Right kidney (tissue), 1 donor: ENCODE data around the gene EIF3J.
"Not testable (repeated sequence)": the region's sequence is repeated elsewhere in the genome, so short reads cannot be mapped to it uniquely, and the experiment has no call there.

ENCODE experiments used
- DNase-seq: peaks from one replicate; pipeline ENCODE4 v3.0.0-alpha.2; 2016

EIF3J gene

DNA sequence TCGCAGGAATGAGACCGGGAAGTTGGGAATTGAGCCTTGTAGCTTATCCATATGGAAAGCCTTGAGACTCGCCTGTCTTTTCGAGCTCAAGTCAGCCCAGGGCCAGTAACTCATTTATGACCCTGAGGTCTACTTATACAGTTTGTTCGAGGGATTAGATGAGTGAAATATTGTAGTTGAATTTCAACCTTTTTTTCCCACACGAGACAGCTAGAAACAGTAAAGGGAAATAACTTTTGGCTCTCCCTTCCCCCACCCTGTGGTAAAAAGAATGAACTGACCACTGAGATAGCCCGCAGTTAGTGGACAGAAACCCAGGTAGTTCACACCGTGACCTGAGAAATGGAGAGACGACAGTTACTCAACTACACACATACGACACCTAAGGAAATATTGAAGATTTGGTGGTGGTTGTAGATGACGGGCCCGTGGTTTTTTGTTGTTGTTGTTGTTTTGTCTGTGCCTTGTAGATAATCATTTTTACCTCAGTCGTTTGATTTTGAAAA lies 841 bp downstream of the EIF3J start:
- no peak for DNase-seq

DNA sequence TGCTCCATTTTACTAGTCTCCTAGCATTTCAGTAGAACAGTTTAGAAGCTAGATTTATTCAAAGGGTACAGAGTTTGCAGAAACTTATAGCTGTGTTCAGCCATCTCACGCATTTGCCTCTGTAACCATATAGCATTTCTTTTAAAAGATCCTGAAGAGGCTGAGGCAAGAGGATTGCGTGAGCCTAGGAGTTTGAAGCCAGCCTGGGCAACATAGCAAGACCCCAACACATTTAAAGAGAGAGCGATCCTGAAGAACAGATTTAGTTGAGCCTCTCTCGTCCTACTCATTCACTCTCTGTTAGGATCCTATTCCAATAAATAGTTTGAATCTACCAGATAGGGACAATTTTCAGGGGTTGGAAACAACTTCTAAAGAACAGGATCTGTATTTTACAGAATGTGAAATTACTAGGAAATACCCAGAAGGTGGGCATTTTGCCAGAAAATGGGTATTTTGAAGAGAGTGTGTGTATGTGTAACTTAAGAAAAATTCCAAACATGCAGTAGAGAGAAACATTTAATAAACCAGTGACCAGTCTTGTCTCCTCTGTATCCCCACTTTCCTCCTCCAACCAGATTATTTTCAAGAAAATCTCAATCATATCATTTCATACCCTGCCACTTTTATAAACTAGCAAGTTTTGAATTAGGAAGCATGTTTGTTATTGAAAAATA lies 4.5 kb downstream of the EIF3J start:
- DNase-seq: no peak

- DNase-seq: no peak
These were observed 5.6 kb downstream of the EIF3J start for GRCh38 chr15:44542596-44542995.

DNA sequence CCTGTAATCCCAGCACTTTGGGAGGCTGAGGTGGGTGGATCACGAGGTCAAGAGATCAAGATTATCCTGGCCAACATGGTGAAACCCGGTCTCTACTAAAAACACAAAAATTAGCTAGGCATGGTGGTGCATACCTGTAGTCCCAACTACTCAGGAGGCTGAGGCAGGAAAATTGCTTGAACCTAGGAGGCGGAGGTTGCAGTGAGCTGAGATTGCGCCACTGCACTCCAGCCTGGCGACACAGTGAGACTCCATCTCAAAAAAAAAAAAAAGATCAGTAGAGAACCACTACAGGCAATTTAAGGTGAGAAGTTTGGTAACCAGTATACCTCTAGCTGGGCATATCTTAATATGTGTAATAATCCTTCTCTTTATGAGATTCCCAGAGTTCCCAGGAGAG lies 7.8 kb downstream of the EIF3J start:
- not testable (repeated sequence) for DNase-seq

DNA sequence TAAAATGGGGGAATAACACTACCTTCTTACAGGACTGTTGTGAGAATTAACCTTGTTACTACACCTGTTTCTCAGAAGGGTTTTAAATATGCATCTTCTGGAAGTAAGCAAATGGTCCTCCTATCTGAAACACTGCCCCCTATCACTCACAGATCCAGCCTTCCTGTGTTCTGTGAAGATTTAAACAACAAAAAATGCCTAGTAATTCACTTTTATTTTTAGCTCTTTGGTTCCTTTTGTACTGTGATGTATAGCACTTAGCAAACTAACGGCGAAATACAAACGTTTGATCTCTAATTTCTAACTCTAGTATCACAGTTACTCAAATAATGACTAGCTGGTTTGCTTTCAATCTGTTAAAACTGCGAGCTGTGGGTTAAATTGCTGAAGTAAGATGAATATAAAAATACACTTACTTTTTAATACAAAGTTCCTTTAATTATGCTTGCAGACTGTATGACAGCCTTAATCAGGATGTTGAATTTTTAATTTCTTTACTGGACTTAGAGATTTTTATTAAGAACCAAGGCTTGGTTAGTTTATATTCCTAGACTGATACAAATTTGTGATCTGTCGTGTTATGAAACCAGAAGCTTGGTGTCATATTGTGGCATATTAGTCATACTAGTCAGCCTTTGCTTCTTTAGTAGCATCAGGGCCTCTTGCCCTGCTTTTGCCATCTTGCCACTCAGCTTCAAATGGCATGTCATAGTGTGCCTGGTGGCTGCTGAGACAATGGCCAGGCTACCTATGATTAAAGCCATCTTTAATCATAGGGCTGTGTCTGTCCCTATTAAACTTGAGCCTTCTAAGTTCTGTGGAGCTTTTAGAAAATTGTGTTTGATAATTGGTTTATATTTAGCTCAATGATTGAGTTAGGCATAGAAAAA lies 9.2 kb downstream of the EIF3J start:
- DNase-seq: no peak

DNA sequence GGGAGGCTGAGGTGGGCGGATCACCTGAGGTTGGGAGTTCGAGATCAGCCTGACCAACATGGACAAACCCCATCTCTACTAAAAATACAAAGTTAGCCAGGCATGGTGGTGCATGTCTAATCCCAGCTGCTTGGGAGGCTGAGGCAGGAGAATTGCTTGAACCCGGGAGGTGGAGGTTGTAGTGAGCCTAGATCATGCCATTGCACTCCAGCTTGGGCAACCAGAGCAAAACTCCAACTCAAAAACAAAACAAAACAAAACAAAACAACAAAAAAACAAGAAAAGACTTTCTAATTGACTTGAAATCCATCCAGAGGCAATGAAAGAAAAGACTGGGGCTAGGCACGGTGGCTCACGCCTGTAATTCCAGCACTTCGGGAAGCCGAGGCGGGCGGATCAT lies 12.2 kb downstream of the EIF3J start:
- DNase-seq: not testable (repeated sequence)

DNA sequence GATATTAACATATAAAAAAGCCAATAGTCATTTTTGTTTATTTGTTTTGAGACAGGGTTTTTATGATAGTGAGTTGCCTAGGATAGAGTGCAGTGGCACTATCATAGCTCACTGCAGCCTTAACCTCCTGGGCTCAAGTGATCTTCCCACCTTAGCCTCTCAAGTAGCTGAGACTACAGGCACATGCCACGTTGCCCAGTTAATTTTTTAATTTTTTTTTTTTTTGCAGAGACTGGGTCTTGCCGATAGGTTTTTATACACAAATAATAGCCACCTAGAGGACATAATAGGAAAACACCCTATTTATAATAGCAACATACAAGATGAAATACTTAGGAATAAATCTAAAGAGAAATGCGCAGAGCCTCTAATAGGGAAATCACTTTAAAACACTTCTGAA lies 13.3 kb downstream of the EIF3J start:
- no peak for DNase-seq

DNA sequence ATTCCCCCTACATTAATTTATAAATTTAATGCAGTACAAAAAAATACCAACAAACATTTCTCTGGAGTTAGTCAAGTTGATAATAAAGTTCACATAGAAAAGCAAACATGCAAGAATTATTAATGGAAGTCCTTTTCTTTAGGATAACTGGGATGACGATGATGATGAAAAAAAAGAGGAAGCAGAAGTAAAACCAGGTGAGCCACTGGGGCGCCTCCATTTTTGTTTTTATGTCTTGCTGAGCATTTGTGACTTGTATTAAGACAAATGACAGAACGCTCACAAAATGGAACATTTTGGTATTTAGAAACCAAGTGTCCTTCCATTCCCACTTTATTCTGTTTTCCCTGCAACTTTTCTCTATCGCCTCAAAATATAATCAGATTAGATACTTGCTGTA lies 13.8 kb downstream of the EIF3J start:
- DNase-seq: no peak

- no peak for DNase-seq
These were observed 18.2 kb downstream of the EIF3J start for GRCh38 chr15:44554934-44555723.

- not testable (repeated sequence) for DNase-seq
These were observed 24.0 kb downstream of the EIF3J start for GRCh38 chr15:44560926-44561325.

- DNase-seq: no peak
These were observed 28.6 kb downstream of the EIF3J start for GRCh38 chr15:44565387-44566154.

GRCh38 chr15:44566155-44566540 lies 29.2 kb downstream of the EIF3J start:
- DNase-seq: no peak

DNA sequence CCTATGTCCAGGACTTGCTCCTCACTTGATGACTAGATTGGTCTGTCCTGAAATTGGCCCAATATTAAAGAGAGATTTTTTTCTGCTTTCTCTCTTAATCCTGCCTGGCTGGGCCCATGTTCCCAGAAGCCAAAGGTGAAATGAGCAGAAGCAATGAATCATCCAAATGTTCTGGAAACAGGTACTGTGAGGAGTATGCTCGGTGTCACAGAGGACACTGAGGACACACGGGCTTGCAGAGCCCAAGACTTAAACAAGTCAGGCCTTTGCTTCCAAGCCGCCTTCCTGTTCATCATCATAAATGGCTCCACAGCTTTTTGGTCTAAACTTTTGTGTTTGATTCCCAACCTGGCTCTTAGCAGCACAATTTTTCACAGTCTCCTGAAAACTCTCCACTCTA lies 31.4 kb downstream of the EIF3J start:
- DNase-seq: no peak

GRCh38 chr15:44569316-44569715 lies 32.4 kb downstream of the EIF3J start:
- no peak for DNase-seq

- DNase-seq: no peak
These were observed 33.4 kb downstream of the EIF3J start for GRCh38 chr15:44570361-44570760.

DNA sequence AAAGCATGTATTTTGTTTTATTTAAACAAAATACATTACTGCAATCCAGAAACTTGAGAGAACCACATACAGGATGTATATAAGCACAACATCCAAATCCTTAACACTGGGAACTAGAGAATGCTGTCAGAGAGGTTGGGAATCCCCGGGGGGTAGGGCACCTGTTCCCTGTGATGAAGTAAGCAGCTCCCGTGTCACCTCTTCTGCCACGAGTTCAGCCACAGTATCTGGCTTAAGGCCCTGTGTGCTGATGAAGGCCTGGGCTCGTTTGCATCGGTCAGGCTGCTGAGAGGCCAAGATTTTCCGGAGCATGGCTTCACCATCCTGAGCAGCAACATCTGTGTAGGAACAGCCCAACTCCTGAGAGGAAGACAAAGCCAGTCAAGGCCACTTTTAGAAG lies 36.4 kb downstream of the EIF3J start:
- DNase-seq: no peak

GRCh38 chr15:44574734-44575133 lies 37.8 kb downstream of the EIF3J start:
- no peak for DNase-seq

- no peak for DNase-seq
These were observed 43.2 kb downstream of the EIF3J start for GRCh38 chr15:44580105-44580504.

- DNase-seq: no peak
These were observed 47.3 kb downstream of the EIF3J start for GRCh38 chr15:44584162-44584749.

DNA sequence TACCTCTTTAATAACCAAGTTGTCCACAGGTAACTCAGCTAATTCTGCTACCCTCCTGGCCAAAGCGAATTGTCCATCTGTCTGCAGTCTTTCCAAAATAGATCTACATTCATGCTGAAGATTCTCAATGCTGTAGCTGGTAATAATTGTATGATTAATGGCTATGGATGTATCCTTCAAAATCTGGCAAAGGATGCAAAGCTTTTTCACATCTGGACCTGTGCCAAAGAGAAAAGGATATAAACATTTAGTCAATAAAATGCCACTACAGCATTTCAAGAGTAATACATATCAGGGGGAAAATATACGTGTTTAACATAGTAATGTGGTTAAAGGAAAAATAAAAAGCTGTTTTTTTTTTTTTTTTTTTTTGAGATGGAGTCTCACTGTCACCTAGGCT lies 48.7 kb downstream of the EIF3J start:
- no peak for DNase-seq

- DNase-seq: no peak
These were observed 51.6 kb downstream of the EIF3J start for GRCh38 chr15:44588541-44588940.

DNA sequence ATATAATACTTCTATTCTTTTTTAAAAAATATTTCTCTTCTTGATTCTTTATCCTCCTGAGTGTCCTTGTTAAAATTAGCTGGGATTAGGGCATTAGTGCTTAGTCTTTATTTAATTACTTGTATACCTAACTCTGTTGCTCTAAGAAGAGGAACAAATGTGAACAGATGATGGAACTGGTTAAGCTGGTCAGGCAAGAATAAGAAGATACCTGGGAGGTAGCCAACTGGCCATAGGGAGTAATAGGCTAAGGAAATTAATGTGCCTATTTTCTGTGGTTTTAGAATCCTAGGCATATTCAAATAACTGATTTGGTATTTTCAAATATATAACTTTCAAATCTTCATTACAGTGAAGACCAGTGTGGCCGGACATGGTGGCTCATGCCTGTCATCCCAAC lies 54.4 kb downstream of the EIF3J start:
- no peak for DNase-seq
